Uterus (tissue), 2 donors: ENCODE measurements around the gene DPH7.

ENCODE experiments used
- POLR2A ChIP-seq, 2 donors: fragments of 450-650 bp; IDR thresholded peaks; one replicate each; pipeline ENCODE4 v1.6.1; 2016; ENCODE audit warnings: antibody characterized with exemption in 2 of 2, mild to moderate bottlenecking in 1 of 2, moderate library complexity in 1 of 2
- TF ChIP-seq, protein P1 (sequence below), 4 experiments: fragments of 200-600 bp in 2 of 4; fragments of 450-650 bp in 2 of 4; sonication (generic) in 2 of 4; IDR thresholded peaks; one replicate each; pipeline ENCODE4 v1.5.1; 2016 to 2019; ENCODE audit warnings: antibody characterized with exemption in 4 of 4, mild to moderate bottlenecking in 2 of 4, moderate library complexity in 1 of 4

DNA sequence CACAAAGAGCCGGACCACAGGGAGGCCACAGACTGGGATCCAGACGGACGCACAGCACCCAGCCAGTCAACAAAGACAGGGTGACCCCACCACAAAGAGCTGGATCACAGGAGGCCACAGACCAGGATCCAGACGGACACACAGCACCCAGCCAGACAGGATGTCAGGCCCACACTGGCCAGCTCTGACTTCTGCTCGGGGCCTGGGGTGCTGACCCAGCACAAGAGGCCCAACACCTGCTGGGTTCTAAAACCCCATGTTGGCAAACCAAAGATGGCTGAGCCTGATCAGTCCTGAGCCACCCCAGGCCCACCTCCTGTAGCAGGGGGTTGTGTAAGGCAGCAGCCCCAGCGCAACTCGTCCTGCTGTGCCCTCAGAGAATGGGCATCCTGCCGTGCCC is 5.2 kb upstream of the DPH7 start:
- TF ChIP-seq, protein P1, sequence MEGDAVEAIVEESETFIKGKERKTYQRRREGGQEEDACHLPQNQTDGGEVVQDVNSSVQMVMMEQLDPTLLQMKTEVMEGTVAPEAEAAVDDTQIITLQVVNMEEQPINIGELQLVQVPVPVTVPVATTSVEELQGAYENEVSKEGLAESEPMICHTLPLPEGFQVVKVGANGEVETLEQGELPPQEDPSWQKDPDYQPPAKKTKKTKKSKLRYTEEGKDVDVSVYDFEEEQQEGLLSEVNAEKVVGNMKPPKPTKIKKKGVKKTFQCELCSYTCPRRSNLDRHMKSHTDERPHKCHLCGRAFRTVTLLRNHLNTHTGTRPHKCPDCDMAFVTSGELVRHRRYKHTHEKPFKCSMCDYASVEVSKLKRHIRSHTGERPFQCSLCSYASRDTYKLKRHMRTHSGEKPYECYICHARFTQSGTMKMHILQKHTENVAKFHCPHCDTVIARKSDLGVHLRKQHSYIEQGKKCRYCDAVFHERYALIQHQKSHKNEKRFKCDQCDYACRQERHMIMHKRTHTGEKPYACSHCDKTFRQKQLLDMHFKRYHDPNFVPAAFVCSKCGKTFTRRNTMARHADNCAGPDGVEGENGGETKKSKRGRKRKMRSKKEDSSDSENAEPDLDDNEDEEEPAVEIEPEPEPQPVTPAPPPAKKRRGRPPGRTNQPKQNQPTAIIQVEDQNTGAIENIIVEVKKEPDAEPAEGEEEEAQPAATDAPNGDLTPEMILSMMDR (IDR thresholded peaks at IDR 0.05): no peak
- no peak for TF ChIP-seq POLR2A (IDR thresholded peaks at IDR 0.05)
